Kidney capillary endothelial cell (primary cell): ENCODE results near the gene SGMS1.
A peak's percentile ranks its signal among the peaks of the same experiment; 100 is the strongest.

ENCODE experiments used
- DNase-seq: peaks from one replicate; pipeline ENCODE4 v3.0.0-alpha.2; 2018; ENCODE audit warnings: low spot score

Gene SGMS1

DNA sequence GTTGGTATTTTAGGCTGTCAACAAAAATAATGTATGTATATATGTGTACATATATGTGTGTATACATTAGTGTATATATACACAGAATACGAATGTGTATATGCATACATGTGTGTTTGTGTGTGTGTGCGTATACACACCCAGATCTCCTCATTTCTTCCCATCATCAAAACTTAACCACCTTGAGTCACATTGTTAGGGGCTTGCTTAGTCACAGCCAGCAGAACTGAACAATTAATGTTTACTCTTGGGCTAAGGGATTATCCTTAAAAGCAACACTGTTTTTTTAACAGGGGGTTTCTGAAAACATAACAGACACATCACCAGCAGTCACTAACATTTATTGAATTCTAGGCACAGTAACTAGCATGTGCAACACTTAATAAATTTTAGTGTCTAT is 289.5 kb downstream of the SGMS1 start:
- no peak for DNase-seq

- no peak for DNase-seq
Observed at GRCh38 chr10:50333872-50334271, 289.9 kb downstream of the SGMS1 start.

GRCh38 chr10:50332108-50332842 is 291.5 kb downstream of the SGMS1 start:
- DNase-seq = no peak

DNA sequence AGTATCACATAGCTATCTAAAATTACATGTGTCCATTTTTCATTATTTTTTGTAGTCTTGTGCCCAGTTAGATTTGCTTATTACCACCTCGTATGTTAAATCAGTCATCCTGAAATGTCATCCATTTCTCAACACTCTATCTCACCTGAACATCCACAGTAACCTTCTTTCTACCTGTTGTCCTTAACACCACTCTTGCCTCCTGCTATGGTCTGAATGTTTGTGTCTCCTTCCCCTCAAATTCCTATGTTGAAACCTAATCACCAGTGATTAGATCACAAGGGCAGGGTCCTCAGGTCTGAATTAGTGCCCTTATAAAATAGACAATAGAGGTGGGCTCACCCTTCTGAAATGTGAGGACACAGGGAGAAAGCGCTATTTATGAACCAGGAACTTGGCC is 292.3 kb downstream of the SGMS1 start:
- no peak for DNase-seq

DNA sequence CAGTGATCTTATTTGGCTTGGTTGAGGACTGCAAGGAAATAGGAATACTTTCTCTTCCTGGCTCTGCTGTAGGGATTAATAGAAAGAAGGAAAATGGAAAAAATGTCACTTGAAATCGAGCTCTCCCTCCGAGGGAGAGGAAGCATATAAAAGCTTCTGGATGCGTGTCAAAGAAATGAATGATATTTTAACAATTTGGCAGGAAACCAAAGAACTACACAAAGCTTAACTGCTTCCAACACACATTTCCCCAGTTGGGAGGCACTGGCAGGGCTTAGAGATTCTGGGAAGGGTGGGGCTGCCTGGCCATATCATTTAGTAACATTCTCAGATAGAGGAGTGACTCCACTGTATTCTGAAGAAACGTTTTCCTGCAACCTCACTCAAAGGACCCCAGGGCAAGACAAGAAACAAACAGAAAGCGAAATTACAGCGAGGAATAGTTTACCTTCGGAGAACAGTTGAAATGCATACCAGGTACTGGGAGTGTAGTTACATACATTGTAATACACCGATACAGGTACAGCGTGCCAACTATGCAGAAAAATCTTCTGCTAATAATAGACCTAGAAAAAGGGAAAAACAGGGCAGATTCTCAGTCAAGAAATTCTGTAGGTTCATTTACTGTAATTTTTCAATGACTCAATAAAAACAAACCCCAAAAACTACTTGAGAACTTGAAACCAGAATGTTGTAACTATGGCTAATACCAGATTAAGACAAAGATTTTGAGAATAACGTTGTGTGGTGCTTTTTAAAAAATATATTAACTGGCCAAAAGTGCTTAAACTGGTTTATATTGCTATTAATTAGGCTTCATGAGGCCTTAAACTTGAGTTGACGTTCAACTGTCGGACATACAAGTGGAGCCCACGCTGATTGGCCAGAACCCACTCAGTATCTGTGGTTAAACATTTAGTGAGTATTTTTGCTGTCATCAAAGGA is 296.7 kb downstream of the SGMS1 start:
- peak; percentile 21 for DNase-seq

GRCh38 chr10:50326172-50326555 is 297.6 kb downstream of the SGMS1 start:
- DNase-seq = no peak

GRCh38 chr10:50325449-50326171 is 298.1 kb downstream of the SGMS1 start:
- DNase-seq = peak; percentile 86

DNA sequence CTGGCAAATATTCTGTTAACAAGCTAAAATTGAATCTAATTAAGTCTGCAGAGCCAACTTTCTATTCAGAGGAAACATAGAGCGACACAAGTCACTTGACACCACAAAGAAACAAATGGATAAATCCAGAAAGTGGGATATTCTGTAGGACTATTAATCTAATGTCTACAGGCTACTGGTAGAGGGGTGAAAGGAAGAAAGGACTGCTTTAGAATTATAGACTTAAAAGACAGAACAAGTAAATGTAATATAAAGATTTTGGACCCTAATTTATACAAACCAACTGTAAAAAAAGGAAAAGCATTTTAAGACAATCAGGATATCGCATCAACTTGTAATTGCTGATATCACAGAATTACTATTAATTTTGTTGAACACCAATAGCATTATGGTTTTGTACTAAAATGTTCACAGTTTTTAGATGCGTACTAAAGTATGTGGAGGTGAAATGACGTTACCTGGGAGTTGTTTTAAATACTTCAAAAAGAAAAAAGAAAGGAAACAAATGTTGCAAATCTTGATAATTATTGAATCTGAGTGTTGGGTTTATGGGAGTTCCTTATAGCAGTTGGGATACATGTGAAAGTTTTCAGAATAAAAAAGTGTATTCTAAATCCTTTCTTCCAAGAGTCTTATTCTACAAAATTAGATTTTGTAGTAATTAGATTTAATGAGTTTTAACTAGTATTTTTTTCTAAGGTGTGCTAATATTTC is 298.9 kb downstream of the SGMS1 start:
- DNase-seq = no peak

- DNase-seq = no peak
Observed at GRCh38 chr10:50324046-50324445, 299.7 kb downstream of the SGMS1 start.

DNA sequence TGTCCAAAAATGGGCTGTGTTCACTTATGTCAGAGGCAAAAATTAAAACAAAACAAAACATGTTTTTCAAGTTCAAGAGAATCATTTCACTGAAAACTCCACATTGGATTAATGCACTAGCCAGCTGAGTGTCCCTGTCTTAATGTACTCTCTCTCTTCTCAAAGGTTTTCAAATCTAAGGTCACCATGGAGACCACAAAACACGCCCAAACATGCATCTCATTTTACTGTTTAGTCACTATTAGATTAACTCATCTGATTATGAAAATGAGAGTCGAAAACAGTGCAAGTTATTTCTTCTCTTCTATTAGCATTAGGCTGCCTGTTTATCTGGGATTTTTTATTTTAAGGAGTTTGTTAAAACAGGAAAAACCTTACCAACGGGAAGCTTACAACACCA is 301.7 kb downstream of the SGMS1 start:
- DNase-seq = no peak

DNA sequence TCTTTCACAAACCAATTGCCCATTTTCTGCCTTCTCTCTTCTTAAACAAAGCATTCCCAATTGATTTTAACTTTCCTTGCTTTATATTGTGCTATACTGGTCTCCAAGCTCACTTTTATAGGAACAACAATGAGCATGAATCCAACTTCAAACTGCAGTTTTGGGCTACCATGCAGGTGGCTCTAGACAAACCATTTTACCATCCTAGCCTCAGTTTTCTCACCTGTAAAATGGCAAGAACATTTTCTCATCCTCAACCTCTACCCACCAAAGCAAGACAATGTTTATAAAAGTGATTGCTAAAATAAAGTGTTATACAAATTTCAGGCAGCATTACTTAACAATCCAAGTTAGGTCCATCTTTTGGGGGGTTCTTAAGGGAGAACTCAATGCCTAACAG is 305.6 kb downstream of the SGMS1 start:
- DNase-seq = no peak

- no peak for DNase-seq
Observed at GRCh38 chr10:50316695-50317648, 306.8 kb downstream of the SGMS1 start.

- DNase-seq = no peak
Observed at GRCh38 chr10:50316174-50316573, 307.6 kb downstream of the SGMS1 start.

DNA sequence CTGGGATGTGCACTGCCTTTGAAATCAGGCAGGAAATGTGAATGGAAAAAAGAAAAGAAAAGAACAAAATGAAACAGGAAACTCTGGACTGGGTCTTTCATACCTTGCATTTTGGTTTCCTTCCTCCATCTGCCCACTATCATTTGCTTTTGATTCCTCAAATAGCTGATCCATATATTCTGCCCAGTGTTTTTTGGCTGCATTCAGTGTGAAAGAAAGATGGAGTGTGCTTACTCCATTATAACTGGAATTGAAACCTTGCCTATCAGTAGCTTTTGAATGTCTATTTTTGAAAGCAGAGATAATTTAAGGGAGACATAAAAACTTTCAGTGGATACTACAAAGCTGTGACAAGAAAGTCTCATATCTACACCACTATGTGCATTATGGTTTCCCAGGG is 308.3 kb downstream of the SGMS1 start:
- DNase-seq = no peak

GRCh38 chr10:50314169-50315071 is 309.3 kb downstream of the SGMS1 start:
- no peak for DNase-seq

GRCh38 chr10:50312464-50313437 is 311.0 kb downstream of the SGMS1 start:
- no peak for DNase-seq

DNA sequence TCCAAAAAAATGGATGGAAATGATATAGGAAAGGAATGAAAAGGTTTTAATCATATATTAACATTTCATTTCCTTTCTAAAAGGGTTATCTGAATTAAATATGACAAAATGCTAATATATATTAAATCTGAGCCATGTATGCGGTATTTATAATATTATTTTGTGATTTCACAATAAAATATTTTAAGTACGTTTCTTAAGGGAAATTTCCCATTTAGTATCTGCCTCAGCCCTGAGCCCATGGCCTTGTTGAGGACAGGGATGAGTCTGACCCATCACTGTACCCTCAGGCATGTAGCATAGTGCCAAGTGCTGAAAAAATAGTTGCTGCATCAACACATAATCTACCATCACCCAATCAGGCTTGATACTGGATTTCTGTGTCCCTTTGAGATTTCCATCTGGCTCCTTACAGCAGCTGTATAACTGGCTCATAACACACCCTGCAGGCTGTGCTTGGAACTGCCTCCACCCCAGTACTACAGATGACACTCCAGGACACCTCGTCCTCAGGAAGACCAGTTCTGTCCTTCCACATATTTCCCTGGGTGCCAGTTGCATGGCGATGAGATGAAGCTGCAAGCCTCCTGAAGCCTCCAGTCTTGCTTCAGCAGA is 313.1 kb downstream of the SGMS1 start:
- DNase-seq = no peak

- no peak for DNase-seq
Observed at GRCh38 chr10:50309342-50309741, 314.4 kb downstream of the SGMS1 start.
